ENCODE results near the gene MCCC1.

Gene MCCC1

DNA sequence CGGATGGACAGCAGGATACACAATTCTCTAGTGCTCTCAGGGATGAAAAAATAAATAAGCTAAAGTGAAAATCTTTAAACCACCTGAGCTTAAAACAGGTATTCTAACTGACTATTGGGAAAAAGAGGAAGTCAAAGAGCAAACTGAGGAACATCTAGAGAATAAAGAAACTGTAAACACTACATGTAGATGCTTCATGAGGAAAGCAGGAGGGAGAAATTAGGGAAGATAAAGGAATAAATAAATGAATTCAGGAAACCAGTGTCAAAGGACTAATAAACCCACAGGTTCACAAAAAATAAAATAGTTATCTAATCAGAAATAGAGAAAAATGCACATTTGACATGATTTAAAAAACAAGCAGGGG lies 525 bp upstream of the MCCC1 start:
- Histone ChIP-seq H3F3A (ENCODE audit: low read depth) (no peaks in the 10 kb centered on the region), H3K9me2 (replicated peaks; ENCODE audit: low read depth, low read length) (no peaks in the 10 kb centered on the region), H3K27me3 (ENCODE audit: insufficient read depth, low read length, poor library complexity, severe bottlenecking) (no peaks in the 10 kb centered on the region), H3K4me3 (ENCODE audit: low read length, poor library complexity, severe bottlenecking) (peak overlapping the region; percentile 90), H3K9me3 (ENCODE audit: insufficient read depth, low read depth, low read length) (no peaks in the 10 kb centered on the region), H3K36me3 (ENCODE audit: insufficient read depth, low read length) (no peaks in the 10 kb centered on the region), H3K79me2 (ENCODE audit: insufficient read depth, low read length) (peaks cover 37% of the 10 kb centered on the region), H4K20me1 (ENCODE audit: insufficient read depth, low read length, poor library complexity, severe bottlenecking) (peaks cover 5% of the 10 kb centered on the region), H3K9ac (ENCODE audit: low read depth, low read length, poor library complexity, severe bottlenecking) (peak overlapping the region; percentile 58), H3K4me1 (ENCODE audit: insufficient read depth, low read length, poor library complexity, severe bottlenecking) (peaks cover 30% of the 10 kb centered on the region), H2AFZ (ENCODE audit: low read length) (peak overlapping the region; percentile 74; the same call in 1 of the 2 replicates), H3K4me2 (ENCODE audit: low read depth, low read length, poor library complexity, severe bottlenecking) (peak overlapping the region; percentile 84)
- TF ChIP-seq EZH2phosphoT487 (IDR thresholded peaks at IDR 0.05; ENCODE audit: borderline replicate concordance): no peak
- TF ChIP-seq, protein P1, sequence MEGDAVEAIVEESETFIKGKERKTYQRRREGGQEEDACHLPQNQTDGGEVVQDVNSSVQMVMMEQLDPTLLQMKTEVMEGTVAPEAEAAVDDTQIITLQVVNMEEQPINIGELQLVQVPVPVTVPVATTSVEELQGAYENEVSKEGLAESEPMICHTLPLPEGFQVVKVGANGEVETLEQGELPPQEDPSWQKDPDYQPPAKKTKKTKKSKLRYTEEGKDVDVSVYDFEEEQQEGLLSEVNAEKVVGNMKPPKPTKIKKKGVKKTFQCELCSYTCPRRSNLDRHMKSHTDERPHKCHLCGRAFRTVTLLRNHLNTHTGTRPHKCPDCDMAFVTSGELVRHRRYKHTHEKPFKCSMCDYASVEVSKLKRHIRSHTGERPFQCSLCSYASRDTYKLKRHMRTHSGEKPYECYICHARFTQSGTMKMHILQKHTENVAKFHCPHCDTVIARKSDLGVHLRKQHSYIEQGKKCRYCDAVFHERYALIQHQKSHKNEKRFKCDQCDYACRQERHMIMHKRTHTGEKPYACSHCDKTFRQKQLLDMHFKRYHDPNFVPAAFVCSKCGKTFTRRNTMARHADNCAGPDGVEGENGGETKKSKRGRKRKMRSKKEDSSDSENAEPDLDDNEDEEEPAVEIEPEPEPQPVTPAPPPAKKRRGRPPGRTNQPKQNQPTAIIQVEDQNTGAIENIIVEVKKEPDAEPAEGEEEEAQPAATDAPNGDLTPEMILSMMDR (conservative IDR thresholded peaks at IDR 0.05; ENCODE audit: low read length): no peak

DNA sequence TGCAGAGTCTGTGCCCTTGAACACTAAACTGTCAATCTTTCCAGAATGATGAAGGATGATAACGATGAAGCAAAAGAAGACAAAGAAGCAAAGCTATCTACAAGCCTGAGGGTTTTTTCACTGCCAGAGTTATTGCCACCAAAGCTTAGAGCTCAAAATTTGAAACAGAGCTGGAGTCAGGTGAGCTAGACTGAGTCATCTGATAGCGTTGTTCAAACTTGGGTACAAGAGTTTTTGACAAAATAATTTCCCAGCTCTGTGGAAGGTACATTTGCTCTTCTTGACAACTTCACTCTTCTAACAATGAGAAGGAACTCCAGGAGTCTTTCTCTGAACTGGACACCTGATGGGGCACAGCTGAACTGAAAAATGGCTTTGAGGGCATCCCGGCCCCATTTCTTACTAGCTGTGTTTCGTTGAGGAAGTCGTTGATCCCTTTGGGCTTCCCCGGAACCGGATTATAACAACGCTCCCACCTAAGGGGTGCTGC lies 715 bp downstream of the MCCC1 start:
- no peaks in the 10 kb centered on the region for H3K36me3 ChIP-seq (ENCODE audit: insufficient read depth, low read length)
- H4K20me1 ChIP-seq (ENCODE audit: insufficient read depth, low read length, poor library complexity, severe bottlenecking): peaks cover 5% of the 10 kb centered on the region
- H3K9me3 ChIP-seq (ENCODE audit: insufficient read depth, low read depth, low read length): no peaks in the 10 kb centered on the region
- no peaks in the 10 kb centered on the region for H3K27me3 ChIP-seq (ENCODE audit: insufficient read depth, low read length, poor library complexity, severe bottlenecking)
- H3F3A ChIP-seq (ENCODE audit: low read depth): no peaks in the 10 kb centered on the region
- H3K9me2 ChIP-seq (replicated peaks; ENCODE audit: low read depth, low read length): no peaks in the 10 kb centered on the region
- peak overlapping the region; percentile 94 for H3K4me2 ChIP-seq (ENCODE audit: low read depth, low read length, poor library complexity, severe bottlenecking)
- no peak for TF ChIP-seq EZH2phosphoT487 (IDR thresholded peaks at IDR 0.05; ENCODE audit: borderline replicate concordance)
- TF ChIP-seq, protein P1 (conservative IDR thresholded peaks at IDR 0.05; ENCODE audit: low read length): no peak
- peak overlapping the region; percentile 82 for H2AFZ ChIP-seq (ENCODE audit: low read length)
- H3K9ac ChIP-seq (ENCODE audit: low read depth, low read length, poor library complexity, severe bottlenecking): peak overlapping the region; percentile 89
- H3K4me3 ChIP-seq (ENCODE audit: low read length, poor library complexity, severe bottlenecking): peak overlapping the region; percentile 90
- H3K79me2 ChIP-seq (ENCODE audit: insufficient read depth, low read length): peaks cover 38% of the 10 kb centered on the region
- H3K4me1 ChIP-seq (ENCODE audit: insufficient read depth, low read length, poor library complexity, severe bottlenecking): peaks cover 30% of the 10 kb centered on the region

DNA sequence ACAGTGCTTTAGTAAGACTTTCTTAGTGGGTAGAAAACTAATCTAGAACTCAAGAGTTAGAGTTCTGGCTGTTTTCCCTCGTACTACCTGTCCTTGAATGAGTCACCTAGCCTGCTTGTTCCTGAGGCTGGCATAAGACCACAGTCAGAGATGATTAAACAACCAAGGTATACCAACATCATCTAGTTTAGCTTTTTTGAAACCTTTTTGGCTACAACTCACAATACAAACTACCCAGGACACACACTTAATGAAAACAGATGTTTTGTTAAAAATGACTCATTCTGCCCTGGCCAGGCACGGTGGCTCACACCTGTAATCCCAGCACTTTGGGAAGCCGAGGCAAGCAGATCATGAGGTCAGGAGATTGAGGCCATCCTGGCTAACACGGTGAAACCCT lies 4.6 kb downstream of the MCCC1 start:
- Histone ChIP-seq H3K27me3 (ENCODE audit: insufficient read depth, low read length, poor library complexity, severe bottlenecking) (no peaks in the 10 kb centered on the region), H3K79me2 (ENCODE audit: insufficient read depth, low read length) (peaks cover 41% of the 10 kb centered on the region), H3K4me2 (ENCODE audit: low read depth, low read length, poor library complexity, severe bottlenecking) (peak overlapping the region; percentile 7), H3K9me3 (ENCODE audit: insufficient read depth, low read depth, low read length) (no peaks in the 10 kb centered on the region), H2AFZ (ENCODE audit: low read length) (no peak overlapping the region), H3K9me2 (replicated peaks; ENCODE audit: low read depth, low read length) (no peaks in the 10 kb centered on the region), H3F3A (ENCODE audit: low read depth) (no peaks in the 10 kb centered on the region), H3K9ac (ENCODE audit: low read depth, low read length, poor library complexity, severe bottlenecking) (no peak overlapping the region), H3K36me3 (ENCODE audit: insufficient read depth, low read length) (peaks cover 23% of the 10 kb centered on the region; the same call in 1 of the 2 replicates), H3K4me3 (ENCODE audit: low read length, poor library complexity, severe bottlenecking) (no peak overlapping the region), H3K4me1 (ENCODE audit: insufficient read depth, low read length, poor library complexity, severe bottlenecking) (peaks cover 24% of the 10 kb centered on the region), H4K20me1 (ENCODE audit: insufficient read depth, low read length, poor library complexity, severe bottlenecking) (peaks cover 5% of the 10 kb centered on the region)
- no peak for TF ChIP-seq EZH2phosphoT487 (IDR thresholded peaks at IDR 0.05; ENCODE audit: borderline replicate concordance)
- TF ChIP-seq, protein P1 (conservative IDR thresholded peaks at IDR 0.05; ENCODE audit: low read length): no peak
